GM06990 (cell line): Measurements from ENCODE around the gene DIAPH2.
"Not testable (repeated sequence)": the region's sequence is repeated elsewhere in the genome, so short reads cannot be mapped to it uniquely, and the experiment has no call there.

Source experiments
- DNase-seq: peaks from one replicate; pipeline ENCODE4 v3.0.0-alpha.2; 2011; ENCODE audit not compliant: insufficient read length; ENCODE audit errors: extremely low read depth
- H3K27me3 ChIP-seq: replicated peaks from 2 replicates; pipeline ENCODE4 v1.6.0; 2011; ENCODE audit warnings: low read length; ENCODE audit not compliant: control insufficient read depth, insufficient read depth
- H3K36me3 ChIP-seq: 2 replicates; pipeline ENCODE4 v1.5.1; 2011; ENCODE audit warnings: low read length; ENCODE audit not compliant: control insufficient read depth, insufficient read depth
- H3K4me3 ChIP-seq: replicated peaks from 2 replicates; pipeline ENCODE4 v1.5.1; 2011; ENCODE audit warnings: low read depth, mild to moderate bottlenecking, control low read depth, low read length
- TF ChIP-seq, protein P1 (sequence below): IDR thresholded peaks from 2 replicates; pipeline ENCODE4 v1.5.1; 2011; ENCODE audit warnings: low read length, control low read depth, mild to moderate bottlenecking, inconsistent platforms; ENCODE audit not compliant: insufficient read depth, poor library complexity, severe bottlenecking

DIAPH2 gene

DNA sequence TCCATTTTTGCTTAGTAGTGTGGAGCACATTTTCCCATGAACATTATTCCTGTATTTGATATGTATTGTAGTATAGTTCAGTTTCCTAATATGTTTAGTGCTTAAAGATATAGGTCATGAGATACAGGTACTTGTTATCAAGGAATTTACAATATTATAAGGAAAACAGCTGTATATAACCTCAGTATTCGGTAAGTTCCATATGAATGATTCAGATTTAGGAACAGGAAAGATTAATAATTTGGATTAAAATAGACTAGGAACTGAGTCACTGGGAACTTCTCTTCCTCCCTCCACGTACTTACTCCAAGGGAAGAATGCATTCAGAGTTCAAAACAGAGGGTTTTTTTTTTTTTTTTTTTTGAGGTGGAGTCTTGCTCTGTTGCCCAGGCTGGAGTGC, 20.0 kb downstream of the DIAPH2 start:
- TF ChIP-seq, protein P1, sequence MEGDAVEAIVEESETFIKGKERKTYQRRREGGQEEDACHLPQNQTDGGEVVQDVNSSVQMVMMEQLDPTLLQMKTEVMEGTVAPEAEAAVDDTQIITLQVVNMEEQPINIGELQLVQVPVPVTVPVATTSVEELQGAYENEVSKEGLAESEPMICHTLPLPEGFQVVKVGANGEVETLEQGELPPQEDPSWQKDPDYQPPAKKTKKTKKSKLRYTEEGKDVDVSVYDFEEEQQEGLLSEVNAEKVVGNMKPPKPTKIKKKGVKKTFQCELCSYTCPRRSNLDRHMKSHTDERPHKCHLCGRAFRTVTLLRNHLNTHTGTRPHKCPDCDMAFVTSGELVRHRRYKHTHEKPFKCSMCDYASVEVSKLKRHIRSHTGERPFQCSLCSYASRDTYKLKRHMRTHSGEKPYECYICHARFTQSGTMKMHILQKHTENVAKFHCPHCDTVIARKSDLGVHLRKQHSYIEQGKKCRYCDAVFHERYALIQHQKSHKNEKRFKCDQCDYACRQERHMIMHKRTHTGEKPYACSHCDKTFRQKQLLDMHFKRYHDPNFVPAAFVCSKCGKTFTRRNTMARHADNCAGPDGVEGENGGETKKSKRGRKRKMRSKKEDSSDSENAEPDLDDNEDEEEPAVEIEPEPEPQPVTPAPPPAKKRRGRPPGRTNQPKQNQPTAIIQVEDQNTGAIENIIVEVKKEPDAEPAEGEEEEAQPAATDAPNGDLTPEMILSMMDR: no peak
- Histone ChIP-seq H3K4me3 (no peak overlapping the region), H3K36me3 (no peaks in the 10 kb centered on the region), H3K27me3 (no peaks in the 10 kb centered on the region)
- no peak for DNase-seq

DNA sequence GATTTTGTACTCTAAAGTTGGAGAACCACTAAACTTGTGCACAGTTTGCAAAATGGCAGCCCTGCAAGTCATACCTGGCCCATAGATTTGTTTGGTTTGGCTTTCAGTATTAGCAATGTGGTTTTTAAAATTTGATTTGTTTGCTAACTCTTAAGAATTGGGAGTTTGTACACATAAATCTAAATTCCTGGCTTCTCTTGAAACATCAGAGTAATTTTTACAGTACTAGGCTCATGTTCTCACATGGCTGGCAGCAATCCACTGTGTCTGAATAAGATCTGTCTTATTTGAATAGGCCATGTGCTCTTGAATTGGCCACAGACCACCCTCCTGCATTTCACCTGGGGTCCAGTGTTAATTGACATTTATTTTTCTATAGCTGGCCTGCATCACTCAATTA, 21.3 kb downstream of the DIAPH2 start:
- Histone ChIP-seq H3K4me3 (no peak overlapping the region), H3K27me3 (no peaks in the 10 kb centered on the region), H3K36me3 (no peaks in the 10 kb centered on the region)
- DNase-seq: no peak
- TF ChIP-seq, protein P1: no peak

DNA sequence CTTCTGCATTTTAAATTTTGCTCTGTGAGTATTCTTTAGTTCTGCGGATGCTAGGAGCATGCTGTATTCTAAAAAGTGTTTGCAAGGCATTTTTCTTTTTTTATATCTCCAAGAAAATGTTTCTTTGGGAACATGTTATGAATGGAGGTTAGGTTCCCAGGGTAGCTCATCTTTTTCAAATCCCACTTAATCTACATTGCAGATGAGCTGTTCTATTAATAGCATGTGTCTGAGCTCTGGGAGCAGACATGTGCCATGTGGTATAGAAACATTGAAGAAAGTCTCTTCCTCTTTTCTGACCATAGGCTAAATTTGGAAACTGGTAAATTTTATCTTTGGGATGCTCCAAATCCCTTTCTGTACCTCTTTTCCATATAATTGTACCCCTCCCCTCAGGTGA, 23.2 kb downstream of the DIAPH2 start:
- Histone ChIP-seq H3K4me3 (no peak overlapping the region), H3K27me3 (no peaks in the 10 kb centered on the region), H3K36me3 (no peaks in the 10 kb centered on the region)
- TF ChIP-seq, protein P1: no peak
- DNase-seq: no peak

DNA sequence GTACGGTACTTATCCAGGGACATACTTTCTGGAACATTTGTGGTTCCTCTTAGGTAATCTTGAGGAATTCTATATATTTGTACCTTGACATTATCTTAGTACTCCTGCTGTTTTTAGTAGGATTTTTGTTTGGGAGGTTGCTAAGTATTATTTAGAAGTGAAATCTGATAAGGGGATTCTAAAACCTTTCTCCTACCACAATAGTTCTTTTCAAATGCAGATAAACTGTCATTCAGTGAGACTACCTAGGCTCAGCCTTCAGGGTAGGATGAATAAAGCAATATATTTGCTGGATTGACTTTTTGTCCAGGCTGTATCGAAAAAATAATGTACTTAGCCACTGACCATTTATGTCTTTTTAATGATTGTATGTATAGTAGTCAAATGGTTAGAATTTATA, 25.4 kb downstream of the DIAPH2 start:
- H3K4me3 ChIP-seq: no peak overlapping the region
- TF ChIP-seq, protein P1: no peak
- no peaks in the 10 kb centered on the region for H3K36me3 ChIP-seq
- no peaks in the 10 kb centered on the region for H3K27me3 ChIP-seq
- no peak for DNase-seq

DNA sequence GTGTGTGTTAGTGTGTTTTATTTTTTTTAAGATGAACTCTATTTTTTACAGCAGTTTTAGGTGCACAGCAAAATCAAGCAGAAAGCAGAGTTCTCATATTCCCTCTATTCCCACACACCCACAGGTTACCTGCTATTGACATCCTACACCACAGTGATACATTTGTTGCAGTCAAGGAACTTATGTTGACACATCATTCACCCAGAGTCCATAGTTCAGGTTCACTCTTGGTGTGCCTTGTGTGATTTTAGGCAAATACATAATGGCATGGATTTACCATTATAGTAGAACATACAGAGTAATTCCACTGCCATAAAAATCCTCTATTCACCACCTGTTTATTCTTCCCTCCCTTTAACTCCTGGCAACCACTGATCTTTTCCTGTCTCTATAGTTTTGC, 28.7 kb downstream of the DIAPH2 start:
- TF ChIP-seq, protein P1: no peak
- no peak overlapping the region for H3K4me3 ChIP-seq
- H3K27me3 ChIP-seq: no peaks in the 10 kb centered on the region
- no peaks in the 10 kb centered on the region for H3K36me3 ChIP-seq
- DNase-seq: no peak

DNA sequence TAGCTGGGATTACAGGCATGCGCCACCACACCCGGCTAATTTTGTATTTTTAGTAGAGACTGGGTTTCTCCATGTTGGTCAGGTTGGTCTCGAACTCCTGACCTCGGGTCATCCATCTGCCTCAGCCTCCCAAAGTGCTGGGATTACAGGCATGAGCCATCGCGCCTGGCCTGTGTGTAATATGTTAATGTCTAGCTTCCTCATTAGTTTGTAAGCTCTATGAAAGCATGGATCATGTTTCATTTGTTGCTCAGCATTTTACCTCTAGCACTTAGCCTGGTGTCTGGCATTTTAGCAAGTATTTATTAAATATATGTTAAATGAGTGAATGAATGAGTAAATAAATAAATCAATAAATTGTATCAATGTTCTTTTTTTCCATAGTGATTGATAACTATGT, 29.8 kb downstream of the DIAPH2 start:
- H3K4me3 ChIP-seq, DNase-seq, H3K27me3 ChIP-seq, H3K36me3 ChIP-seq: not testable (repeated sequence)
